Small intestine (tissue), 7 donors: Measurements from ENCODE around the gene IQSEC2. TPM values are rescaled to one million over a fixed set of nuclear protein-coding genes. Genes with fewer than 3 reads are reported as not detected.

Experiments used
- DNase-seq, 2 donors: peaks; one replicate each; pipeline versions ENCODE4 v3.0.0 to v3.0.0-alpha.2; 2013
- FAIRE-seq: peaks from 2 replicates; lab custom pipeline; 2012; peaks lifted over from hg19 to GRCh38; lab: Jason Lieb, UNC
- H3K27ac ChIP-seq, 3 donors: one replicate each; pipeline ENCODE4 v1.5.1; 2013; ENCODE audit warnings: low read length in 2 of 3, mild to moderate bottlenecking in 2 of 3, control low read depth in 1 of 3, inconsistent platforms in 1 of 3, low read depth in 1 of 3, moderate library complexity in 1 of 3
- H3K27me3 ChIP-seq, 3 donors: one replicate each; pipeline ENCODE4 v1.6.1; 2013; ENCODE audit warnings: low read length in 3 of 3, inconsistent platforms in 1 of 3; ENCODE audit not compliant: control insufficient read depth in 3 of 3, insufficient read depth in 3 of 3
- H3K36me3 ChIP-seq, 3 donors: one replicate each; pipeline ENCODE4 v1.6.1; 2013; ENCODE audit warnings: low read length in 3 of 3, inconsistent platforms in 1 of 3, low read depth in 1 of 3, mild to moderate bottlenecking in 1 of 3, moderate library complexity in 1 of 3; ENCODE audit not compliant: control insufficient read depth in 3 of 3, insufficient read depth in 2 of 3
- H3K4me1 ChIP-seq, 3 donors: one replicate each; pipeline ENCODE4 v1.6.1; 2013; ENCODE audit warnings: low read length in 2 of 3, inconsistent platforms in 1 of 3, low read depth in 1 of 3, mild to moderate bottlenecking in 1 of 3, moderate library complexity in 1 of 3; ENCODE audit not compliant: control insufficient read depth in 3 of 3, insufficient read depth in 2 of 3
- H3K4me3 ChIP-seq, 3 donors: one replicate each; pipeline ENCODE4 v1.5.1; 2013; ENCODE audit warnings: low read length in 3 of 3, control low read depth in 1 of 3, inconsistent platforms in 1 of 3, low read depth in 1 of 3, mild to moderate bottlenecking in 1 of 3, moderate library complexity in 1 of 3
- H3K9me3 ChIP-seq, 2 donors: one replicate each; pipeline ENCODE4 v1.6.1; 2013; ENCODE audit warnings: low read depth in 1 of 2, low read length in 1 of 2; ENCODE audit not compliant: control insufficient read depth in 2 of 2, insufficient read depth in 1 of 2
- WGBS, 3 donors: extraction: QIAGEN DNeasy Blood & Tissue Kit; methylation state at CpG; one replicate each; pipeline ENCODE4 v1.1.7; 2013; 5-methylcytosine and 5-hydroxymethylcytosine counted together
- polyA plus RNA-seq, 4 donors: library from polyadenylated mRNA; stranded (reverse) in 3 of 4; unstranded in 1 of 4; fragments of 200-250 nt in 3 of 4; fragments of 120-200 nt in 1 of 4; gene quantifications; one replicate each; pipeline versions ENCODE4 v1.2.1 to v1.2.3, GENCODE V29; 2013
- donor health status: healthy with polysubstance abuse.
- donor health status: control.
- donor health status: control.
- donor health status: Bipolar disorder and iron deficiency.
- donor health status: healthy.

The IQSEC2 gene
- polyA plus RNA-seq, 4 donors, result 14.9 to 44.5 (median 27.4) TPM

GRCh38 chrX:53236025-53236679 lies 45.2 kb downstream of the IQSEC2 start:
- 79 to 89% (median 83%) methylated on average over 9 to 20 of the region's 20 CpGs for WGBS, 3 donors
- no peak overlapping the region for H3K4me3 ChIP-seq
- FAIRE-seq, result no peak

GRCh38 chrX:53235566-53235965 lies 45.8 kb downstream of the IQSEC2 start:
- H3K27me3 ChIP-seq, result no peaks in the 10 kb centered on the region
- no peak for FAIRE-seq
- no peaks in the 10 kb centered on the region for H3K9me3 ChIP-seq
- H3K36me3 ChIP-seq, result peaks cover 0 to 38% (median 0%) of the 10 kb centered on the region in 3 donors
- no peaks in the 10 kb centered on the region for H3K4me1 ChIP-seq
- H3K4me3 ChIP-seq, result no peak overlapping the region
- no peak for DNase-seq
- 70 to 88% (median 84%) methylated on average over 5 to 12 of the region's 12 CpGs for WGBS, 3 donors
- H3K27ac ChIP-seq, result no peak overlapping the region

More at GRCh38 chrX:53236025-53236679, 45.2 kb downstream of the IQSEC2 start:
- no peak for DNase-seq
- peaks cover 0 to 40% (median 0%) of the 10 kb centered on the region in 3 donors for H3K36me3 ChIP-seq
- no peaks in the 10 kb centered on the region for H3K4me1 ChIP-seq
- no peaks in the 10 kb centered on the region for H3K27me3 ChIP-seq
- H3K9me3 ChIP-seq, result no peaks in the 10 kb centered on the region
- H3K27ac ChIP-seq, result no peak overlapping the region

GRCh38 chrX:53234484-53234883 lies 46.9 kb downstream of the IQSEC2 start:
- no peak for FAIRE-seq
- Histone ChIP-seq H3K27me3 (no peaks in the 10 kb centered on the region), H3K9me3 (no peaks in the 10 kb centered on the region), H3K4me3 (no peak overlapping the region), H3K4me1 (no peaks in the 10 kb centered on the region), H3K36me3 (peaks cover 0 to 34% (median 0%) of the 10 kb centered on the region in 3 donors), H3K27ac (no peak overlapping the region)
- DNase-seq, result no peak
- 95 to 97% (median 95%) methylated on average over 6 to 9 of the region's 9 CpGs for WGBS, 3 donors

- peak in 1 of 2 donors; percentile 34 for DNase-seq
- Histone ChIP-seq H3K36me3 (peaks cover 0 to 30% (median 0%) of the 10 kb centered on the region in 3 donors), H3K27me3 (no peaks in the 10 kb centered on the region), H3K27ac (no peak overlapping the region), H3K4me1 (no peaks in the 10 kb centered on the region), H3K4me3 (no peak overlapping the region), H3K9me3 (no peaks in the 10 kb centered on the region)
- FAIRE-seq, result no peak
- 62 to 78% (median 68%) methylated on average over 8 to 9 of the region's 9 CpGs for WGBS, 3 donors
Observed at GRCh38 chrX:53233536-53233935, 47.8 kb downstream of the IQSEC2 start.

- H3K27ac ChIP-seq, result no peak overlapping the region
- no peak overlapping the region for H3K4me3 ChIP-seq
- WGBS, 3 donors, result 63 to 85% (median 74%) methylated on average over 5 of the region's 5 CpGs
- H3K36me3 ChIP-seq, result peaks cover 0 to 8% (median 0%) of the 10 kb centered on the region in 3 donors
- H3K4me1 ChIP-seq, result no peaks in the 10 kb centered on the region
- H3K9me3 ChIP-seq, result no peaks in the 10 kb centered on the region
- no peak for FAIRE-seq
- DNase-seq, result no peak
- H3K27me3 ChIP-seq, result no peaks in the 10 kb centered on the region
Observed at GRCh38 chrX:53230116-53230515, 51.3 kb downstream of the IQSEC2 start.

- Histone ChIP-seq H3K9me3 (no peaks in the 10 kb centered on the region), H3K27me3 (no peaks in the 10 kb centered on the region), H3K4me3 (no peak overlapping the region), H3K36me3 (no peaks in the 10 kb centered on the region), H3K27ac (peak overlapping the region in 1 of 3 donors; percentile 4), H3K4me1 (peaks cover 0 to 5% (median 0%) of the 10 kb centered on the region in 3 donors)
- DNase-seq, result no peak
- 83 to 90% (median 86%) methylated on average over 7 of the region's 7 CpGs for WGBS, 3 donors
- no peak for FAIRE-seq
Observed at GRCh38 chrX:53227224-53227765, 54.1 kb downstream of the IQSEC2 start.

GRCh38 chrX:53224860-53225797 lies 56.3 kb downstream of the IQSEC2 start, which contains the start of gene KDM5C:
Gene KDM5C (minus strand): TSS chrX:53225207. CDS start chrX:53224889, 318 bp downstream.
- peak within 1 kb of the TSS; percentile 85 to 97 (median 96) for H3K4me3 ChIP-seq
- H3K27me3 ChIP-seq, result no peaks in the 10 kb centered on the region
- peak within 1 kb of the TSS; percentile 69 to 94 (median 78) for H3K27ac ChIP-seq
- H3K9me3 ChIP-seq, result no peaks in the 10 kb centered on the region
- H3K4me1 ChIP-seq, result peaks cover 0 to 5% (median 2%) of the 10 kb centered on the region in 3 donors
- DNase-seq (peak; percentile 87 to 92), FAIRE-seq (no peak)
- H3K36me3 ChIP-seq, result peaks cover 0 to 6% (median 3%) of the 10 kb centered on the region in 3 donors
- WGBS, 3 donors, result 0 to 1% (median 0%) methylated on average over 58 to 67 of the region's 67 CpGs
